HEK293T (cell line): Measurements from ENCODE around the gene PGM5.
"Not testable (repeated sequence)": the region's sequence is repeated elsewhere in the genome, so short reads cannot be mapped to it uniquely, and the experiment has no call there.

ENCODE experiments used
- ARNT ChIP-seq: fragments of 450-650 bp; IDR thresholded peaks from 2 replicates; pipeline ENCODE4 v1.6.1; 2017; ENCODE audit warnings: mild to moderate bottlenecking
- BHLHE40 ChIP-seq: fragments of 450-650 bp; IDR thresholded peaks from 2 replicates; pipeline ENCODE4 v1.6.1; 2016; ENCODE audit warnings: mild to moderate bottlenecking, moderate library complexity, borderline replicate concordance
- FOXK2 ChIP-seq: fragments of 450-650 bp; IDR thresholded peaks from 2 replicates; pipeline ENCODE4 v1.6.1; 2016; ENCODE audit warnings: mild to moderate bottlenecking
- NFRKB ChIP-seq: fragments of 450-650 bp; IDR thresholded peaks from 2 replicates; pipeline ENCODE4 v1.6.1; 2016; ENCODE audit warnings: mild to moderate bottlenecking, moderate library complexity
- SP1 ChIP-seq: fragments of 450-650 bp; IDR thresholded peaks from 2 replicates; pipeline ENCODE4 v1.6.1; 2017
- SUZ12 ChIP-seq: fragments of 450-650 bp; IDR thresholded peaks from 2 replicates; pipeline ENCODE4 v1.6.1; 2016; ENCODE audit warnings: mild to moderate bottlenecking
- TARDBP ChIP-seq: fragments of 450-650 bp; IDR thresholded peaks from 2 replicates; pipeline ENCODE4 v1.6.1; 2016
- ZNF384 ChIP-seq: fragments of 450-650 bp; IDR thresholded peaks from 2 replicates; pipeline ENCODE4 v1.6.1; 2016
- TF ChIP-seq, protein P1 (sequence below): fragments of 450-650 bp; IDR thresholded peaks from 2 replicates; pipeline ENCODE4 v1.6.1; 2016

DNA sequence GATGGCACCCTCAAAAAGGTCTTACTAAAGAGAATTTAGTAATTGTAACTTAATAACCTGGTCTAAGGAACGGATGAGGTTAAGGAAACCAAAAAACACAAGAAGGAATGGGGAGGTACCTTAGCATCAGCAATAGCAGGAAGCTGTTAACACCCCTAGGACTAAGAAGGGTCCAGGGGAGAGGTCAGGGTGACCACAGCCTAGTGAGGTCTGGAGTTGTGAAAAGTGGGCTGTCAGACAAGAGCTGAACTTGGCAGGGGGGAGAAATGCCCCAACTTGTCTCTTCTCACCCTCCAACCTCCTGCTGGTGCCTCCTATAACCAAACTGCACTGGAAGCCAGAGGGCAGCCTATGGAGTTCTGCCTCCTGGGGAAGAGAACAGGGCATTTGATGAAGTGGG is 41.9 kb downstream of the PGM5 start:
- not testable (repeated sequence) for TF ChIP-seq FOXK2, BHLHE40, ZNF384, ARNT, TARDBP, SUZ12, SP1, NFRKB
- TF ChIP-seq, protein P1, sequence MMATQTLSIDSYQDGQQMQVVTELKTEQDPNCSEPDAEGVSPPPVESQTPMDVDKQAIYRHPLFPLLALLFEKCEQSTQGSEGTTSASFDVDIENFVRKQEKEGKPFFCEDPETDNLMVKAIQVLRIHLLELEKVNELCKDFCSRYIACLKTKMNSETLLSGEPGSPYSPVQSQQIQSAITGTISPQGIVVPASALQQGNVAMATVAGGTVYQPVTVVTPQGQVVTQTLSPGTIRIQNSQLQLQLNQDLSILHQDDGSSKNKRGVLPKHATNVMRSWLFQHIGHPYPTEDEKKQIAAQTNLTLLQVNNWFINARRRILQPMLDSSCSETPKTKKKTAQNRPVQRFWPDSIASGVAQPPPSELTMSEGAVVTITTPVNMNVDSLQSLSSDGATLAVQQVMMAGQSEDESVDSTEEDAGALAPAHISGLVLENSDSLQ, result not testable (repeated sequence)
